HG03060 (cell line): ENCODE measurements around the gene CAPS.
"Not testable (repeated sequence)": the region's sequence is repeated elsewhere in the genome, so short reads cannot be mapped to it uniquely, and the experiment has no call there.

Source experiments
- ATAC-seq: cut with Tn5 transposase; IDR thresholded peaks from one replicate; pipeline ENCODE4 v1.9.1; 2021; ENCODE audit warnings: low read depth, moderate number of reproducible peaks; ENCODE audit not compliant: unreplicated experiment

The CAPS gene

GRCh38 chr19:5953680-5954213 is 39.7 kb downstream of the CAPS start:
- ATAC-seq: no peak

GRCh38 chr19:5954293-5954692 is 40.2 kb downstream of the CAPS start:
- no peak for ATAC-seq

GRCh38 chr19:5955636-5955935 is 41.5 kb downstream of the CAPS start:
- ATAC-seq: no peak

- ATAC-seq: no peak
These were observed 42.3 kb downstream of the CAPS start for GRCh38 chr19:5956323-5956722.

GRCh38 chr19:5956728-5957127 is 42.7 kb downstream of the CAPS start:
- no peak for ATAC-seq

GRCh38 chr19:5957170-5957569 is 43.1 kb downstream of the CAPS start:
- ATAC-seq: no peak

- no peak for ATAC-seq
These were observed 44.2 kb downstream of the CAPS start for GRCh38 chr19:5958074-5958850.

- ATAC-seq: no peak
These were observed 44.7 kb downstream of the CAPS start for GRCh38 chr19:5958851-5959122.

GRCh38 chr19:5959260-5960004 is 45.4 kb downstream of the CAPS start:
- no peak for ATAC-seq

GRCh38 chr19:5960005-5961001 is 46.2 kb downstream of the CAPS start:
- ATAC-seq: no peak

GRCh38 chr19:5961641-5961968 is 47.6 kb downstream of the CAPS start:
- not testable (repeated sequence) for ATAC-seq

- ATAC-seq: no peak
These were observed 48.2 kb downstream of the CAPS start for GRCh38 chr19:5961969-5962945.

GRCh38 chr19:5963259-5963658 is 49.2 kb downstream of the CAPS start:
- ATAC-seq: not testable (repeated sequence)

- ATAC-seq: no peak
These were observed 49.8 kb downstream of the CAPS start for GRCh38 chr19:5963855-5964254.

GRCh38 chr19:5964816-5965565 is 50.9 kb downstream of the CAPS start:
- ATAC-seq: no peak
